ENCODE results near the gene SMAP1. TPM values are rescaled to one million over a fixed set of nuclear protein-coding genes. Genes with fewer than 3 reads are reported as not detected.
A peak's percentile ranks its signal among the peaks of the same experiment; 100 is the strongest.

The SMAP1 gene
- total RNA-seq, 1 experiment from 2014 or later: 25.5 TPM

DNA sequence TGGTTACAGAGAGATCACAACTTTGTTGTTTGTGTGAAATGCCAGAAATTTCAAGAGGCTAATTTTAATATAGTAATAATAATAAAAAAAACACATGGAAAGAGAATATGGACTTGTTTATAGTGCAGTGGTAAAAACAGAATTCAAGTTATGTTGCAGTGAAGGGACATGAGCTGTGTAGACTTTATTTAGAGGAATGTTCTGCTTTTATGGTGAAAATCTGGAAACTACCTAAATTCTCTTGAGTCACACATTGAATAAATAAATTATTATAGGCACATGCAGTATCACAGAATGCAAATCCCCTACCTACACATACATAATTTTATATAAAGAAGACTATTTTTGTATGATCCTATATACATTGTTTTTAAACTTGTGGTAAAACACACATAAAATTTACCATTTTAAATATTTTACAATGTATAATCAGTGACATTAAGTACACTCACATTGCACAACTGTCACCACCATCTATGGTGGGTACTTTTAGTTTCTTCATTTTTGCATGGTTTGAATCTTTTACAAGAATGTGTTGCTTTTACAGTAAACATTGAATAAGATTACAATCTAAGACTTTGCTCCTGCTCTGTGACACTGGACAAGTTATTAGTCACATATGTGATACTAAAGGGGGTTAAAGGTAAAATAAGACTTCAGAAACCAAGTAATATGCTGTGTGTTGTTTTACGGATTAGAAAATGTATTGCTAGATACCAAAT is 181.8 kb downstream of the SMAP1 start:
- Histone ChIP-seq H3K4me3 (ENCODE audit: insufficient read depth, low read depth, low read length) (no peak overlapping the region), H3K36me3 (replicated peaks; ENCODE audit: control insufficient read depth, insufficient read depth, low read length) (no peaks in the 10 kb centered on the region; the same call in none of the 2 replicates), H3K27me3 (ENCODE audit: control insufficient read depth, insufficient read depth, low read length) (no peaks in the 10 kb centered on the region)
- DNase-seq: no peak

DNA sequence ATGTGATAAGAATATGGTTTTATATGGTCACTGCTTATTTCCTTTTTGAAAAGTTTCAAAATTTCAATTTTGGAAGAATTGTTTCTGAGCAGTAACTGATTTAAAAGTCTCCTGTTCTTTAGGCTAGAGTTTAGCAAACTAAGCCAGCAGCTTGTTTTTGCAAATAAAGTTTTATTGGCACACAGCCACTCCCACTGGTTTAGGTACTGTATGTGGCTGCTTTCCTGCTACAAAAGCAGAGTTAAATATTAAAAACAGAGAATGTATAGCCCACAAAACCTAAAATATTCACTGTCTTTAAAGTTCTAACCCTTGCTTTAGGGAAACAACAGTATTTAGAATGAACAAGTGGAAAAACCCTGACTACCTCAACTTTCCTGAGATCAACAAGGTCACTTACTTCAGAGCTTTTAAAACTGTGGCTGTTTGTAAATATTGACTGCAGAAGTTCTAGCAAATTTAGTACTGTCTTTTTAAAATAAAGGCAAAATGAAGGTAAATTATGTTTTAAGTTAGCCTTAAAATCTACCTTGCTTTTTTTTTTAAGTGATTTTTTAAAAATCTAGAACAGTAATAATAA is 185.1 kb downstream of the SMAP1 start:
- Histone ChIP-seq H3K36me3 (replicated peaks; ENCODE audit: control insufficient read depth, insufficient read depth, low read length) (no peaks in the 10 kb centered on the region; the same call in 1 of the 2 replicates), H3K4me3 (ENCODE audit: insufficient read depth, low read depth, low read length) (no peak overlapping the region), H3K27me3 (ENCODE audit: control insufficient read depth, insufficient read depth, low read length) (no peaks in the 10 kb centered on the region)
- no peak for DNase-seq

DNA sequence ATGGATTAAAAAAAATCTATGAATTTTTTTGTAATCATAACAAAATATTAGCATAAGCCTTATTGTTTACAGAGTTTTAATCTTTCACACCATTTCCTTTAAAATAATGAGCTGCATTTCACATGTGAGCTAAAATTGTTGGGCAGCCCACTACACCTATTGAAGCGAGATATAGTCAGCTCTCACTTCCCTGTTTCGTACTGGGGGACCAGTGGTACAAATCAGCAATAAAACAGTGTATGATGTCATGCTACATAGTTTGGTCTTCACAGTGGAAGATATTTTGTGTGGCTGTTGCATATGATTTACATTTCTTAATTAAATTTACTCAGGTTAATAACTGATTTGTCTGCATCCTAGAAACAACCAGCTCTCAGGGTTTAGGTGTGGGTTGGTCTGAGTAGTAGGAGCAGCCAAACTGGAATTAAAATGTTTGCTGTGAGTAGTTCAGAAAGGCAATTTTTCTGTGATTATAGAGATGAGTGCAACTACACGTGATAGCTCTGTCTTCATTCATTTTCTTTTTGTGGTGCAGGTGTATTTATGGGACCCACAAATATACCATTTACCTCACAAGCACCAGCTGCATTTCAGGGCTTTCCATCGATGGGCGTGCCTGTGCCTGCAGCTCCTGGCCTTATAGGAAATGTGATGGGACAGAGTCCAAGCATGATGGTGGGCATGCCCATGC is 189.8 kb downstream of the SMAP1 start:
- no peak for DNase-seq
- Histone ChIP-seq H3K36me3 (replicated peaks; ENCODE audit: control insufficient read depth, insufficient read depth, low read length) (no peaks in the 10 kb centered on the region; the same call in 1 of the 2 replicates), H3K4me3 (ENCODE audit: insufficient read depth, low read depth, low read length) (no peak overlapping the region), H3K27me3 (ENCODE audit: control insufficient read depth, insufficient read depth, low read length) (no peaks in the 10 kb centered on the region)

DNA sequence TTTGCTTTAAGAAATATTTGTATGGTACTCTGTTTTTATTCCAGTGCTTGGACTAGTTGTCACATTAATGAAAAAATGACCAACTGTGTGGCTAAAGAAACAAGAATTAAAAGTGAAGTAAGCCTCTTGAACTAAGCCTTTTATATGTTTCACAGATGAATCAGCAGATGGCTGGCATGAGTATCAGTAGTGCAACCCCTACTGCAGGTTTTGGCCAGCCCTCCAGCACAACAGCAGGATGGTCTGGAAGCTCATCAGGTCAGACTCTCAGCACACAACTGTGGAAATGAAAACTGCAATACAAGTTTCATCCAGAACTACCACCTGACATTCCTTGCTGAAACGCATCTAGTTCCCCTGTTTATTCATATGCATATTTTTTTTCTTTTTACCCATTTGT is 192.4 kb downstream of the SMAP1 start:
- no peak for DNase-seq
- Histone ChIP-seq H3K36me3 (replicated peaks; ENCODE audit: control insufficient read depth, insufficient read depth, low read length) (no peaks in the 10 kb centered on the region; the same call in 1 of the 2 replicates), H3K4me3 (ENCODE audit: insufficient read depth, low read depth, low read length) (no peak overlapping the region), H3K27me3 (ENCODE audit: control insufficient read depth, insufficient read depth, low read length) (no peaks in the 10 kb centered on the region)

DNA sequence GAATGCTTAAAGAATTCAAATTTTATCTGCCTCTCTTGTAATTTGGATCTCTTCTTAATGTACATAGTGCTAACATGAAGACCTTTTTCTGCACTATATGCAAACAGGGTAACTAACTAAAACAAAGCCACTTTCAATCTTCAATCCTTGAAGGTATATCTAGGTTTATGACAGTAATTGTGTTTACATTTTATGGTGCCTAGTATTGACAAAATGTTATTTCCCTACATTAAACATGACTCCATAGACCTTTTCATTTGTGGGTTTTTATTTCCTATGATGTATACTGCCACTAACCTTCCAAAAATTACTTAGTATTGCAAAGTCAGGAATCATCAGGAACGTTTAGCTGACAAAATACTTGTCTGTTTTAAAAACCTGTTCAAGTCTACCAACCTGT is 193.2 kb downstream of the SMAP1 start:
- Histone ChIP-seq H3K27me3 (ENCODE audit: control insufficient read depth, insufficient read depth, low read length) (no peaks in the 10 kb centered on the region), H3K36me3 (replicated peaks; ENCODE audit: control insufficient read depth, insufficient read depth, low read length) (no peaks in the 10 kb centered on the region; the same call in 1 of the 2 replicates), H3K4me3 (ENCODE audit: insufficient read depth, low read depth, low read length) (no peak overlapping the region)
- no peak for DNase-seq

DNA sequence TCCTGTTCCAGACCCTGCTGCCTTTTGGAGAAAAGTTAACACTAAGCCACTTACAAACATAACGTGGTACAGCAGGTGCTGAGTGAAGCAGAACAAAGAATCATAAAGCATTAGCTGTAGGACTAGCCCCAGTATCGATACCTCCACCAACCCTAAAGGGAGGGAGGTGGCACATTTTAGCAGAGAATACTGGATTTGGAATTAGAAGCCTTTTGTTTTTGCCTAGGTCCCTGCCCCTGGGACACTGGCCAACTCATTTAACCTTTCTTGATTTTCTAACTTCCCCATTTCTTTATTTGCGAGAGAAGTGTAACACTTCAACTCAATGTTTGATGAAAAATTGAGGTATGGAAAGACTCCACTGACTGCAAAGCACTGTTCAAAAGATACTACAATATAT is 195.7 kb downstream of the SMAP1 start:
- Histone ChIP-seq H3K36me3 (replicated peaks; ENCODE audit: control insufficient read depth, insufficient read depth, low read length) (no peaks in the 10 kb centered on the region; the same call in 1 of the 2 replicates), H3K27me3 (ENCODE audit: control insufficient read depth, insufficient read depth, low read length) (no peaks in the 10 kb centered on the region), H3K4me3 (ENCODE audit: insufficient read depth, low read depth, low read length) (no peak overlapping the region)
- DNase-seq: no peak

DNA sequence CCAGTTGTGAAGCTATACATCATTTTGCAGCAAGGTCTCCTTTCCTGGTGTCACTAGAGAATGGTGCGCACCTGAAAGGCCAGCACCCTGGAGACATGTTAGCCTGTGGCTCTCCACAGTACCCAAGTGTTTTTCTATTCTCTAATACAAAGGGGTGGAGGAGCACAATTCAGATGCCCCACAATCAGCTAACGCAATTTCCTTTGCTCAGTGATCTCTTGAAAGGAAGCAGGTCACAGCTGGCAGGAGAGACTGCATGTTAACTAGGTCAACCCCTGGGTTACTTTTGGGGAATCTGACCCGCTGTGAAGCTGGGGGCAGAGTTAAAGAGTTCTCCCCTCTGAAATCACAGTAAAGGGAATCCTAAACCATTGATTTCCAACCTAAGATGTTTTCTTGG is 196.7 kb downstream of the SMAP1 start:
- Histone ChIP-seq H3K36me3 (replicated peaks; ENCODE audit: control insufficient read depth, insufficient read depth, low read length) (no peaks in the 10 kb centered on the region; the same call in 1 of the 2 replicates), H3K27me3 (ENCODE audit: control insufficient read depth, insufficient read depth, low read length) (no peaks in the 10 kb centered on the region), H3K4me3 (ENCODE audit: insufficient read depth, low read depth, low read length) (no peak overlapping the region)
- peak; percentile 11 for DNase-seq

DNA sequence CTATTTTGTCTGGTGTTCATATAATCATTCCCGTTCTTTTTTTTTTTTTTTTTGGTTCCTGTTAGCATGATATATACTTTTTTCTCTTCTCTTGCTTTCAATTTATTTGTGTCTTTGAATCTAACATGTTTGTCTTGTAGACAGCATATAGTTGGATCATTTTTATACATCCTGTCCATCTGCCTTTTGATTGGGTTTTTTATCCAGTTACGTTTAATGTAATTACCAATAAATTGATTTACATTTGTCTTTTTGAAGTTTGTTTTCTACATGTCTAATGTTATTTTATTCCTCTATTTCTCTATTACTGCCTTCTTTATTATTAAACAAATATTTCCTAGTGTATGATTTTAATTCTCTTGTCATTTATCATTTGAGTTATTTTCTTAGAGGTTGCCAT is 204.8 kb downstream of the SMAP1 start:
- DNase-seq: no peak
- Histone ChIP-seq H3K4me3 (ENCODE audit: insufficient read depth, low read depth, low read length) (no peak overlapping the region), H3K27me3 (ENCODE audit: control insufficient read depth, insufficient read depth, low read length) (no peaks in the 10 kb centered on the region), H3K36me3 (replicated peaks; ENCODE audit: control insufficient read depth, insufficient read depth, low read length) (no peaks in the 10 kb centered on the region)

DNA sequence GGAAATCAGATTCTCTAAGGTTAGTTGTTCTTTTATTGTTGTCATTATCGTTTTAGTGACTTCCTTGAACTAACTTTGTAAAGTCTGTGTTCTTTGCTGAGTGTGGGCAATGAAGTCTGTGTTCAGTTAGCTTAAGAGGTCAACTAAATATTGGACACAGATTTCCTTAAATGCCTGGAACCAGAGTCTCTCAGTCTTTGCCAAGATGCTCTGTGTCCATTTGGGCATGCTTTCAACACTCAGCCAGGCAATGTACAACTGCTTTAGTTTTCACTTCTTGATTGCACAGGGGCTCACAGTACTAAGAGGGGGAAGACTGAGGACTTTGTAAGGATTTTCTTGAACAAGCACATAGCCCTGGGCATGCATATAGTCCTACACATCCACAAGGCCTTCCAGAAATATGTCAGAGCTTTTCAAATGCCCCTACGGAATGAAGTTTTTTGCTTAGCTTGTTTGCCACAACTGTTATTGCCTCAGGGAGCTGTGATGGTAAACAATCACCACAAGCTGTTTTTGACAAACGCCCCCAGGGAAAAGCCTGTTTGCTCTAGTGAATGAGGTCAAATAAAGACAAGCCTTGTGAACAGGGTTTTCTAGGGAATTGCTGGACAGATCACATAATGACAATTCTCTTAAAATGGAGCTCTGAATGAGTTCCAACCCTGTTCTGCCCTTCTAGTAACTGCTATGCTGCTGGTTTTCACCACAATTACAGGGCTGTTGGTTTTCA is 206.7 kb downstream of the SMAP1 start:
- no peak for DNase-seq
- Histone ChIP-seq H3K27me3 (ENCODE audit: control insufficient read depth, insufficient read depth, low read length) (no peaks in the 10 kb centered on the region), H3K4me3 (ENCODE audit: insufficient read depth, low read depth, low read length) (no peak overlapping the region), H3K36me3 (replicated peaks; ENCODE audit: control insufficient read depth, insufficient read depth, low read length) (no peaks in the 10 kb centered on the region)

DNA sequence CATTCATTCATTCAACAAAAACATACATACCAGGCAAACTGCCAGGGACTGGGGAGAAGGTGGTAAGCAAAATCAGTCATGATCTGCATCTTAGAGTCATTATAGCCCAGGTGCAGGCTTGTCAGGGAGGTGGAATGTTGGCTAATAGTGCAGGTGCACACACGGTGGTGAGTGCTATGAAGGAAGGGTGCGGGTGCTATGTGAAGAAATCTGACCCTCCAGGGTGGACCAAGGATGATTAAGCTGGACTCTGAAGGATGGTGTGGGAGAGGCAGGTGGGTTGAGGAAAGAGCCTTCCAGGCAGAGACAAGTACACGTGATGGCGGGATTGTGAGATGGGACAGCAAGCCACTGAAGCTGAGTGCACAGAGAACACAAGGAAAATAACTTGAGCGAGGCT is 211.8 kb downstream of the SMAP1 start:
- Histone ChIP-seq H3K27me3 (ENCODE audit: control insufficient read depth, insufficient read depth, low read length) (no peaks in the 10 kb centered on the region), H3K36me3 (replicated peaks; ENCODE audit: control insufficient read depth, insufficient read depth, low read length) (no peaks in the 10 kb centered on the region), H3K4me3 (ENCODE audit: insufficient read depth, low read depth, low read length) (no peak overlapping the region)
- no peak for DNase-seq

DNA sequence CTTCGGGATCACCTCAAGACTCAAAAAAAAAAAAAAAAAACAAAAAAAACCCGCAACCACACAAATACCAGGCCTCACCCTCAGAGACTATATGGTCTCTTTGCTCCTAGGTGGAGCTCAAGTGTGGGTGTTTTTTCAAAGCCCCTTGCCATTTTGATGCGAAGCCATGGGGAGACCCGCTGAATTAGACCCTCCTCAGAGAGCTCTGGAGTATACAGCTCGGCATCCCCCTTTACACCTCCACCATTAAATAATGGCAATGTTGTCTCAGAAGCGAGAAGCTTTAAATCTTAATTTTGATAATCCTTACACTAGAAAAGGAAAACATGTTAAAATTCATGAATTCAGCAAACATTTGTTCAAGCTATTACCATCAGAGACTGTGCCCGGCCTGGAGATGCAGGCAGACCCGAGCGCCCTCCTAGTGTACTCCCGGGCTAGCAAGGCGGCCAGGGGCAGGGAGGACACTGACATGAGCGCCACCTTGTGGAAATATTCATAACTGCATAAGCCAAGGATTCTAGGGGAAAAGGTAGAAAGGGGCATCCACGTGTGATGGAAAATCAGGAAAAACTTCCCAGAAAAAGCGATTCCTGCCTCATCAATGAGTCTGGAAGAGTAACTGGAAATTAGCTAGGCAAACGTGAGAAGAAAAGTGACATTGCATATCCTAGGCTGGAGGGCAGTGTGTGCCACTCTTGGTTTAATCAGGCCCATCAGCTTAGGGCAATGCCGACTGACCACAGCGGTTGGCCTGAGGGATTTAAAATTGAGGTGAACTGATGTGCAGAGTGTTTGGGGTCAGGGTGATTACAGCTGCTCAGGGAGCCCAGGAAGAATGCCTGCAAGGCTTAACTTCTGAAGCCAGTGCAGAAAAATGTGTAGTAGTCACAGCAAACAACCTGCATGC is 216.6 kb downstream of the SMAP1 start:
- peak; percentile 81 for DNase-seq
- Histone ChIP-seq H3K36me3 (replicated peaks; ENCODE audit: control insufficient read depth, insufficient read depth, low read length) (no peaks in the 10 kb centered on the region), H3K27me3 (ENCODE audit: control insufficient read depth, insufficient read depth, low read length) (no peaks in the 10 kb centered on the region), H3K4me3 (ENCODE audit: insufficient read depth, low read depth, low read length) (no peak overlapping the region)

DNA sequence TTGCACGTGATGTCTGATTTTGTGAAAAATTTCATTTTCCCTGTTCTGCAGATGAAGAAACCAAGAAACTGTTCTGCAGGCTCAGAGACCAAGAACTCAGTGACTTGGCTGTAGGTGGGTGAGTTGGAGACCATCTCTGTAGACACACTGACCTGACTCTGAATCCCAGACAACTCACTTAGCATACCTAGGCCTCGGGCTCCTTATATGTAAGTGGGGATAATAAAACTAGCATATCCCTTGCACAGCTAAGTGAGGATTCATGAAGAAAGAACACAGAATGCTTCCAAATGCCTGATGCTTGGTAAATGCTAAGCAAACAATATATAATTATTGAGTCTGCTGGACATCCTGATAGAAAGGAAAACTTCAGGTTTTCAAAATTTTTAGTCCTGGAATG is 218.4 kb downstream of the SMAP1 start:
- H3K36me3 ChIP-seq (replicated peaks; ENCODE audit: control insufficient read depth, insufficient read depth, low read length): no peaks in the 10 kb centered on the region
- no peaks in the 10 kb centered on the region for H3K27me3 ChIP-seq (ENCODE audit: control insufficient read depth, insufficient read depth, low read length)
- no peak for DNase-seq
- H3K4me3 ChIP-seq (ENCODE audit: insufficient read depth, low read depth, low read length): no peak overlapping the region

DNA sequence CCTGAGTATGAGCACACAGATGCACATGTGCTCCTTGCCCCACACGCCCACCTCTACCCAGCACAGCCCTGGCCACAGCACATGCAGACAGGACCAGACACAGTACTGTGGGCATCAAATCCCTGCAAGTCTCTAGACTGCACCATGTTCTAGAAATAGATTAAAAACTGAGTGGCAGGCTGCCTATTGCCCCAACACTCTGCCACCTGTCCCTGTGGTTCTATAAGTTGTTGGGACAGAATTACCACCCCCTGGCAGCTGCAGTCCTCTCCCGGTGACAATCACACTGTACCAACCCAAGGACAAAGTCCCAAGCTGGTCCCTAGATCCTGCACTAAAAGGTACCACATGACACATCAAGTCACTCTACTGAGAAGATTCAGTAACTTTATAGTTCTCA is 219.0 kb downstream of the SMAP1 start:
- Histone ChIP-seq H3K36me3 (replicated peaks; ENCODE audit: control insufficient read depth, insufficient read depth, low read length) (no peaks in the 10 kb centered on the region), H3K4me3 (ENCODE audit: insufficient read depth, low read depth, low read length) (no peak overlapping the region), H3K27me3 (ENCODE audit: control insufficient read depth, insufficient read depth, low read length) (no peaks in the 10 kb centered on the region)
- no peak for DNase-seq

DNA sequence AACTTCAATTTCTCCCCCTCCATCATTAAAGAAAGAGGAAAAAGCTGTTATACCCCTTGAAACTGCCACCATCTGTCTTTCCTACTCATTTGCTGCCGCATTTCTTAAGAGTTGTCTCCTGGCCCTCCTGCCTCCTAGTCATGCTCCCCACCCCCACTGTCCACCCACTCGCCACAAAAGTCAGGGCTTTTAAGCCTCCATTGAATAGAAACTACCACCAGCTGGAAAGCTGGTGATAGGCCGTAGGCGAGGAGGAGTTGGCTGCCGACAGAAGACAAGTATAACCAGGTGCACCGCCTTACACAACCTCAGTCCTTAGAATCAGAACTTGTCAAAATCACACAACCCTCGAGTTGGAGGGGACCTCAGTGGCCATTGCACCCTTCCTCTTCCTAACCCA is 221.6 kb downstream of the SMAP1 start:
- no peak overlapping the region for H3K4me3 ChIP-seq (ENCODE audit: insufficient read depth, low read depth, low read length)
- DNase-seq: no peak
- H3K36me3 ChIP-seq (replicated peaks; ENCODE audit: control insufficient read depth, insufficient read depth, low read length): no peaks in the 10 kb centered on the region
- no peaks in the 10 kb centered on the region for H3K27me3 ChIP-seq (ENCODE audit: control insufficient read depth, insufficient read depth, low read length)
